Loucy (cell line): Measurements from ENCODE around the gene ATG7.

Experiments
- EZH2phosphoT487 ChIP-seq: fragments of 200-600 bp; IDR thresholded peaks from 2 replicates; pipeline ENCODE4 v1.6.1; 2018; ENCODE audit warnings: antibody characterized with exemption, mild to moderate bottlenecking, moderate library complexity, borderline replicate concordance
- TF ChIP-seq, protein P1 (sequence below): fragments of 200-600 bp; sonication (generic); conservative IDR thresholded peaks from 2 replicates; pipeline ENCODE4 v1.5.1; 2014; ENCODE audit warnings: mild to moderate bottlenecking, antibody characterized with exemption, low read length

DNA sequence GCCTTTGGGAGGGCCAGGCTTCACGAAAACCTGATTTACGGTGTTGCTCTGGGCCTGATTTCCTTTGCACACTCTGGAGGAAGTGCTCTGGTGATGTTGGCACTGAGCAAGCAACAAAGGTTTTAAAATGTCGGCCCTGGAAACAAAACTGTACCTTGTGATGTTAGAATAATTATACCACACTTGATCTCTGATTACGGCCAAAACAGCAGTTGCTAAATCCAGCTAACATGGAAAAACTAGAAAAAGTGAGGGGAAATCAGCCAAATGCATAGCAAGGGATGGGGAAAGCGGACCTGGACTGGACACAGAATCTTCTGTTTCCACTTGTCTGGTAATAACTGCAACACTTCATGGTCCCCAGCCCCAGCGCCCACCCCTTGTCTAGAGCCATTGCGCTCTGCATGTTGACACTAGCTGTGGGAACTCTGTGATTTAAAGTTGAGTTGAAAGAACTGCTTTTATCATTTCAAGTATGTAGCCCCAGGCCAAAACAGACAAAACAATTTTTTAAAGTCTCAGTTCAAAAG is 251.4 kb downstream of the ATG7 start:
- TF ChIP-seq, protein P1, sequence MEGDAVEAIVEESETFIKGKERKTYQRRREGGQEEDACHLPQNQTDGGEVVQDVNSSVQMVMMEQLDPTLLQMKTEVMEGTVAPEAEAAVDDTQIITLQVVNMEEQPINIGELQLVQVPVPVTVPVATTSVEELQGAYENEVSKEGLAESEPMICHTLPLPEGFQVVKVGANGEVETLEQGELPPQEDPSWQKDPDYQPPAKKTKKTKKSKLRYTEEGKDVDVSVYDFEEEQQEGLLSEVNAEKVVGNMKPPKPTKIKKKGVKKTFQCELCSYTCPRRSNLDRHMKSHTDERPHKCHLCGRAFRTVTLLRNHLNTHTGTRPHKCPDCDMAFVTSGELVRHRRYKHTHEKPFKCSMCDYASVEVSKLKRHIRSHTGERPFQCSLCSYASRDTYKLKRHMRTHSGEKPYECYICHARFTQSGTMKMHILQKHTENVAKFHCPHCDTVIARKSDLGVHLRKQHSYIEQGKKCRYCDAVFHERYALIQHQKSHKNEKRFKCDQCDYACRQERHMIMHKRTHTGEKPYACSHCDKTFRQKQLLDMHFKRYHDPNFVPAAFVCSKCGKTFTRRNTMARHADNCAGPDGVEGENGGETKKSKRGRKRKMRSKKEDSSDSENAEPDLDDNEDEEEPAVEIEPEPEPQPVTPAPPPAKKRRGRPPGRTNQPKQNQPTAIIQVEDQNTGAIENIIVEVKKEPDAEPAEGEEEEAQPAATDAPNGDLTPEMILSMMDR = no peak
- no peak for TF ChIP-seq EZH2phosphoT487
